HS-27A (cell line): ENCODE data around the gene EPHB1.
A peak's percentile ranks its signal among the peaks of the same experiment; 100 is the strongest.

ENCODE experiments used
- DNase-seq: peaks from one replicate; pipeline ENCODE4 v3.0.0-alpha.2; 2012; ENCODE audit warnings: low read depth, missing footprints

The EPHB1 gene

DNA sequence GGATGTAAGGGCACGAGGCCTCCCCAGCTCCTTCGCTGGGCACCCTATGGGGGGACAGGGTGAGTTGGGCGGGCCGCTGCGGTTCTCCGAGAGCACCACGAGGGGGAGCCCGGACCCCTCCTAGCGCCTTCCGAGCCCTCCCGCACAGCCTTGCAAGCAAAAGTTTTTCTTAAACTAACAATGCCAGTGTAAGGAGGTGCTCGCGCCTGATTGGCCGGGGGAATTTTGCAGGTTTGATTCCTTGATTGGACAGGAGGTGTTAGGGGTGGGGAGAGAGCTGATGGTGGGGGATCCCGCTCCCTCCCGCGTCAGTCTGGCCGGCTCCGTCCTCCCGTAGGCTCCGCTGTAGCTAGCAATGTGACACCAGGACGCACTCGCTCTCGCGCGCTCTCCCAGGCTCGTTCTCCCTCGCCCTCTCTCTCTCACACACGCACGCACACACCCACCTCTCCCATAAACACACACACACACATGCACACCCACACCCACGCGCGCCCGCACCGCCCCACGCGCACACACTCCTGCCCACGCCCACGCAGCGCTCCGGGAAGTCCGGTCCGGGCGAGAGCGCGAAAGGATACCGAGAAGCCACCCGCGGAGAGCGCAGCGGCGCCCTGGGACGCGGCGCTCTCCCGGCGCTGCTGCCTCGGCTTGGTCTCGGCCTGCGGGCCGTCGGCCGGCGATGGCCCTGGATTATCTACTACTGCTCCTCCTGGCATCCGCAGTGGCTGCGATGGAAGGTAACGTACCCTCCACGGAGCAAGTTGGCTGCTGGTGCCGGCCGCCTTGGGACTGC lies at the start of gene EPHB1:
Gene EPHB1 (plus strand): TSS at position 311 of the 796 bp plus-strand sequence.
- peak; percentile 45 for DNase-seq

- no peak for DNase-seq
Measured at GRCh38 chr3:134748698-134749097, 46.4 kb upstream of the EPHB1 start.

GRCh38 chr3:134749174-134749573 lies 45.9 kb upstream of the EPHB1 start:
- DNase-seq, result no peak

DNA sequence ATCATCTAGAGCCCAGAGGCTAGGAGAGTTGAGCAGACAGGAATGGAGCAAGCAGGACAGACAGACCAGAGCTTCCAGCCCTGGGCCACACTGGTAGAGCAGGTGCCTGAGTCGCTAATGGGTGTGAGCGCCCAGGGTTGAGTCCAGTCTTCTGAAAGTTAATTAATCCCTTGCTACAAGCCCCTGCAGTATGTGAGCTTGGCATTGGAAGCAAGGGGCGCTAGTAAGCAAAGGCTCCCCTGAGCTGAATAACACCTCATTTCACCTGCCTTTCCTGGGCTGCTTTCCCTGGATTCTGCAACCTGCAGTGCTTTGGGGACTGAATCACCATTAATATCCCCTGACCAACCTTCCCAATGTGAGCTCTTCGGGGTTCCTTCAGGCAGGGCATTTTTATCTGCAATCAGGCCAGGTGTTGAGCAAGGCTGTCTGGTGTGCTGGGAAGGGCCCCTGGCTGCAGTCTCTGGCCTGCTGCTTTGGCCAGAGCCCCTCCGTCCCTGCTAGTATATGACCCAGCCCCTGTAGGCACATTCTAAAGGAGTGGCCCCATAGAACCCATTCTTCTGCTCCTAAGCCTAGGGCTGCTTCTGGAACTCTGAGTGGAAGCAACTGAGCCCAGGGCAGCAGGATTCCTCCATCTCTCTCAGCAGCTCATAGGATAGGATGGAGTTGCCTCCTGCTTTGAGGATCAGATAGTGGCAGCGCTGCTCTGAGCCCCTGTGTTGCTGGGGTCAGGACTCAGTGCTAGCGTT lies 45.1 kb upstream of the EPHB1 start:
- DNase-seq, result no peak

DNA sequence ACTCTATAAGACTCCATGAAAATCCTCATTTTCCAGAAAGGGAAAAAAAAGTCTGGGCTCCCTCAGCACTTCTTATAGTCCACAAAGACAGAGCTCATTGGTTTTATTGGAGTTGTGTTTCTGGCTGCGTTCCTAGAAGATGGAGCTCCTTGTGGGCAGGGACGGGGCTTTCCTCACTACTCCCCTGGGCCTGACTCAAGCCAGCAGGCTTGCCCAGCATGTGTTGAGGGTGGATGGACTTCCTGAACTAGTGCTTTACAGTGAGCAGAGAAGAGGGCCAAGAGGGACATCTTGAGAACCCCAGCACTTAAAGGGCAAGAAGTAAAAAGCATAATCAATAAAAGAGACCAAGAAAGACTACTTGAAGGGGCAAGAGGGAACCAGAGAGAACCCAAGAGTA lies 43.2 kb upstream of the EPHB1 start:
- DNase-seq, result no peak

GRCh38 chr3:134752761-134753461 lies 42.1 kb upstream of the EPHB1 start:
- DNase-seq, result no peak

- DNase-seq, result no peak
Measured at GRCh38 chr3:134753999-134754742, 40.9 kb upstream of the EPHB1 start.

DNA sequence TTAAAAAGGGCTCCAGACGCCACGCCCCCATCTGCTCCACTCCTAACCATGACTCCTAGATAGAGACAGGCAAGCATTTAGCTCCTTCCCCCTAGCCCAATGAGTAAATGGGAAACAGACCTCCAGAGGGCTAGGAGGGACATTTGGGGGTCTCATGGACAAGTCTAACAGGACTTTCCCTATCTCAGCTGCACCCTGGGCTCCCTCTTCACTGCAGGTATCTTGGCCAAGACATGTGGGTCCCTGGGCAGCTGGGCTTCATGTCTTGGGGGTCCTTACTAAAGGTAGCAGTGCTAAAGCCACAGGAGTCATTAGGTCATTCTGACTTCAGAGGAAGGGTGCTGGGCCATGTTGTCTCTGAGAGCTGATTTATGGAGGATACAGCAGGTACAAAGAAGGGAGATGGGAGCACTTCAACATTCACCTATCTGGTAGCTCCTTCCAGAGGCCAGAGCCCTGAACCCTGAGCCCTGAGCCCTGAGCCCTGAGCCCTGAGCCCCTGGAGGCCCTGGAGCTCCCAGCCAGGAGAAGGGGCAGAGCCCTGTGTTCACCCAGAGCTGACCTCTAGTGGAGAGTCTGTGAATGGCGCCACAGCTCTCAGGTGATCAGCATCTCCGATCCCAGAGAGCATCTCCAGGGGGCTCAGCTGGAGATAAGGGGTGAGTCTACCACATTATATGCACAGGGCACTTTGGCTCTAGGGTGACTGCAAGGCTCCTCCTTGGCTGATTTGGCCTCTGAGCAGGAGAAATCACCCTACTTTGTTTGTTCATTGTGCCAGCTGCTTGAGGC lies 40.1 kb upstream of the EPHB1 start:
- DNase-seq, result peak; percentile 19

- DNase-seq, result no peak
Measured at GRCh38 chr3:134755821-134756220, 39.2 kb upstream of the EPHB1 start.

GRCh38 chr3:134757549-134758069 lies 37.5 kb upstream of the EPHB1 start:
- no peak for DNase-seq

DNA sequence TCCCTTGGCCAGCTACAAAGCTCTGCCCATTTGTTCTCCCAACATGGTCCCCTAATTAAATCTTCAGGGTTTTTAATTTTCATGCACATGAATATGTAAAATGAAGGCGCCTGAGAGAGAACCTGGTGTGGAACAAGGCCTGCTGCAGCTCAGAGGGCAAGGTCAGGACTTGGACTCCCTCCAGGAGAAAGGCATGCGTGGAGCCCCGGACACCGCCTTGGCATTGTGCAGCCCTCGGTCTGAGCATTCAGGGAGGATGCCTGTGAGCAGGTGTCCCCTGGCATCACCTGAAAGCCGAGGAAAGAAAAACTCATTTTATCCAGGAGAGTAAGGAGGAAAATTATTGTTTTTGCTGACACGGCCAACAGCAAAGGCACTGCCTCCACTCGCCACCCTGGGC lies 33.8 kb upstream of the EPHB1 start:
- DNase-seq, result no peak

DNA sequence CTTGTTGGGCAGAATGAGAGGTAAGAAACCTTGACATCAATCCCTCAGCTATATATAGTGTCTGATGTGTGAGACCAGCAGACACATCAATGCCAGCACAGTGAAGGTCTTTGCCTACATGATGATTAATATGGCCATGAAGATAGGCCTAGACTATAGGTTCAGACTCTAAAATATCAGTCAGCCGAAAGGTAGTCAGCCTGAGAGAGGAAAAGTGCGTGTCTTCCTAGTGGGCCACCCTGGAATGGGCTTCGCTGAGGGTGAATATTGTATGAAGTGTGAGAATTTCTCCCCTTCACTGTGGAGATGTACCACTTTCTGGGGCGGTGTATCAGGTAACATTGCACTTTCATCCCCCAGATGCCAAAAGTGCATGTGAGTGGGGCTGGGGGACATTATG lies 33.0 kb upstream of the EPHB1 start:
- DNase-seq, result no peak

DNA sequence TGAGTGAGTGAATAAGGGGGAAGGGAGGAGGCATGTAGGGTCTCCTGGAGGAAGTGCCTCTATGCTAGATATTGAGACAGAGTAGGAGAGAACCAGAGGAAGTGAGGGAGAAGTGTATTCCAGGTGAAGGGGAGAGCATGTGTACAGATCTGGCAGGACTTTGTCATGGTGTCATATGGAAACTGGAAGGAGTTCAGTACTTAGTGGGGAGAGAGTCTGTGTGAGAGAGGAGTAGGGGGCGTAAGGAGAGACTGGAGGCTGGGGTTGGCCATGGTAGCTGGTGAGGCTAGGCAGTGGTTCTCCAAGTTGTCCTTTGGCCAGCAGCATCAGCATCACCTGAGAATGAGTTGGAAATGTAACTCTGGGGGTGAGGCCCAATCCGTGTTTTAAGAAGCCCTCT lies 29.6 kb upstream of the EPHB1 start:
- DNase-seq, result no peak

DNA sequence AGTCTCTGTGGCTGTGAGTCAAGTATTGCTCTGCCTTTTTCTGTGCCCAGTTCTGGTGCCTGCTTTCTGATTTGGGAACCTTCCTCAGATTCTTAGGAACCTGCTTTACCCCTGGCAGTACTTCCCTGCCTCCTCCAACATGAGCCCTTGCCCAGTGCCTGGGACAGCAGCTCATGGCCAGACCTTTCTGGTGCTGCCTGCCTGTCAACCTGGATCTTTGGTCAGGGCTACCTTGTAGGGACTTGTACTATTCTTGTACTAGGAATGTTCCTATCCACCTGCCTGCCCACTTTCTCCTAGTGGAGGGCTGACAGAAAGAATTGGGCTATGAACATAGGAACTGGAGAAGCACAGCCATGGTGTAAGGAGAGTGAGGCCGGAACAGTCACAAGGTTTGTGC lies 28.8 kb upstream of the EPHB1 start:
- DNase-seq, result no peak

- no peak for DNase-seq
Measured at GRCh38 chr3:134768116-134768515, 26.9 kb upstream of the EPHB1 start.

DNA sequence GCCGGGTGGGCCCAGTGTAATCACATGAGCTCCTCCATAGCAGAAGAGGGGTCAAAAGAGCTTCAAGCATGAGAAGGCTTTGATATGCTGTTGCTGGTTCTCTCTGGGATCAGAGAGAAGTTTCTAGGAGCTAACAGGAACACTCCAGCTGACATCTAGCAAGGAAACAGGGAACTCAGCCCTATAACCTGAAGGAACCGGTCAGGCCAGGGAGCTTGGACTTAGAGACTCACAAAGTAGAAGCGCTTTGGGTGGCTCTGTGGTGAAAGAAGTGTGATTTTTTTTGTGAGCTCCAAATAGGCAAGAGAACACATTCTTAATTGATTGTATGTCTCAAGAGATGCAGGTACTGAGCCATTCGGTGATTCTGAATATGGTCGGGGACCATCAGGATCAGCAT lies 26.2 kb upstream of the EPHB1 start:
- DNase-seq, result no peak

DNA sequence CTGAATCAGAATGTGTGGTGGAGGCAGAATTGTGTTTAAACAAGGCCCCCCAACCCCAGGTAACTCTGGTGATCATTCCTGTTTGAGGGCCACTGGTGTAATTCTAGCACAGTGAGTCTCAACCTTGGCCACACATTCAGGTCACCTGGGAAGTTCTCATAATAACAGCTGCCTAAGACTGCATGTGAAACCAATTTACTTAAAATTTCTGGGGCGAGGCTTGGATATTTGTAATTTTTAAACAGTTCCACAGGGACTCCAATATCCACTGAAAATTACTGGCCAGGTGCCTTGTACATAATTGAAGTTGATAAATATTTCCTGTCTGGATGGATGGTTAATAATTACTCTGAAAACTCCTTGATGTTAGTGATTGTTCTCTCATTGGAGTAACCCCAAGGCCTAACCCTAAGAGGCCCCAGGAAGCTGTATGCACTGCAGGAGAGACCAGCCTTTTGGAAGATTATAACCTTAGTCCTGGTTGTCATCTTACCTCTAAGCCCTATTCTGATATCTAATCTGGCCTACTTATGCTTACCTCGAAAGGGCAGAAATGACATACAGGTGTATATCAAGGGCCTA lies 25.7 kb upstream of the EPHB1 start:
- DNase-seq, result no peak

DNA sequence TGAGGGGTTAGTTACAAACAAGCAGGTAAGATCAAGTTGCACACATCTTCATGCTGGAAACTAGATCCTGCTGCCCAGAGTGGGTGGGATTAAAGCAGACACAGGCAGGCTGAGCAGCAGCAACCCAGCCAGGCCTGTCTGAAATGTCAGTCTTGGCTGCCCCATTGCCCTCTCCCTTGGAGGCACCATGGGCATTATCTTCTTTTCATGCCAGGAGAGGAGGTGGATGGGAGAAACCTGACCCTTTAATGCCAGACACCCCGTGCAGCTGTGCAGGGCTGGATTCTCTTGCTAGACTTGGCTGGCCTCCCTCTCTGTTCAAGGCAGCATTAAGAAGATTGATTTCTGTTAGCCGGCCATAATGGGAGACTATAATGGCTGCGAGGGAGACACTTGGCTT lies 23.0 kb upstream of the EPHB1 start:
- DNase-seq, result no peak

DNA sequence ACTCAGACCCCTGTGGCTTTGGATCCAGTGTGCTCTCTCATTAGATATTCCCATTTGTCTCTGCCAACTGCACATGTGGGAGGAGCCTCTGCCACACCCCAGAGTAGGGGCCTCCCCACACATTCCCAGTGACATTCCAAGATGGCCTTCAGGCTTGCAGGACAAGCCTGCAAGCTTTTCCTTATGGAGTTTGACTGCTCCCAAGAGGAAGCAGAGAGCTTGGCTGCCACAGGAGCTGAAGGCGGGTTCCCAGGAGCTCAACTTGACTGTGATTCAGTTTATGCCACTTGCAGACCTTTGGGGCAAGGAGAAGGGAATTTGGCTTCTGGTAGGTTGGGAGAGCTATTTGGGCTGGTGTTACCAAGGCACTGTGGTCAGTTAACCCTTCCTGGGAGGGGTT lies 22.5 kb upstream of the EPHB1 start:
- DNase-seq, result no peak

- no peak for DNase-seq
Measured at GRCh38 chr3:134775831-134776230, 19.2 kb upstream of the EPHB1 start.

DNA sequence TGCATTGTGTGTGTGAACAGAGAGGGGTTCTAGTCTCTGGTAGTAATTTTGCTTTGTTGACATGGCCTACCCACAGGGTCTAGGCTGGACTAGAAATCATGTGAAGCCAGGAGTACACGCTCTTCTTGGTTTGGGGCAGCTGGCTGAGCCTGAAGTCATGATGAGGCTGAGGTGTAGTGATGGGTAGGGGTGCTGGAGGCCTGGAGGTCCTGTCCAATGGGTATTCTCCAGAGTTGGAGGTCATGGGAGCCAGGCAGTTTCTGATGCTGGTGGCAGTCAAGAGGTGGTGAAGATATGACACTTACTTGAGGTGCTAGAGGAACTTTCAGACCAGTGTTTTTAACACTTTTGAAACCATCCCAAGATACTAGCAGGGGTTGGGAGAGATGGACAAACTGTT lies 18.5 kb upstream of the EPHB1 start:
- DNase-seq, result no peak
